ENCODE data around the gene GPD1. TPM values are rescaled to one million over a fixed set of nuclear protein-coding genes. Genes with fewer than 3 reads are reported as not detected.
A peak's percentile ranks its signal among the peaks of the same experiment; 100 is the strongest.

GPD1 gene
- total and polyA plus RNA-seq, 9 of the 15 experiments (the other 6 are each of a cell fraction or from before 2014, with no cell fraction given): 0.13 to 1.00 (median 0.55) TPM

DNA sequence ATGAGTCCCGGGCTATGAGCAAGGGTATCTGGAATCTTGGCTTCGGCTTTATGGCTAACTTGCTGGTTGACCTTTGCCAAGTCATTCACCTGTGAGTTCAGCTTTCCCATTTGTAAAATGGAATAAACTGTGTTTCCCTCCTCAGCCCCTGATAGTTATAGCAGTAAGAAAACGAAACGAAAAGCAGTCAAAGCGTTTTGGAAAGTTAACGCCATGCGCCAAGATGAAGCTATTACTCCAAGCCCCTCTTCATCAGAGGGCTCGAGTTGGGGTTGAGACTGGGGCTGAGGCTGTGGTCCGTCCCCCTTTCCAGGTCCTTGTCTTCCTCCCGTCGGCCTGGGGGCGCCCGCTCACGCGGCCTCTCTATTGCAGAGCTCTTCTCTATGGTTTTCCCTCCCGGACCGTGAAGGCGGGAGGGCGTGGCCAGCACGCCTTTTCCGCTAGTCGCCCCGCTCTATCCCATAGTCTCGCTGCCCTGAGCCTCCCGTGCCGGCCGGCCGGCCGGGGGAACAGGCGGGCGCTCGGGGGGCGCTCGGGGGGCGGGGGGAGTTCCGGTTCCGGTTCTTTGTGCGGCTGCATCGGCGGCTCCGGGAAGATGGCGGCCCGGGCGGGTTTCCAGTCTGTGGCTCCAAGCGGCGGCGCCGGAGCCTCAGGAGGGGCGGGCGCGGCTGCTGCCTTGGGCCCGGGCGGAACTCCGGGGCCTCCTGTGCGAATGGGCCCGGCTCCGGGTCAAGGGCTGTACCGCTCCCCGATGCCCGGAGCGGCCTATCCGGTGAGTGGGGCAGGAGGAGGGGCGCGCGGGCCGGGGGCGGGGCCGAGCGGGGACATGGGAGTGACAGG, 18.8 kb upstream of the GPD1 start, which contains the start of gene SMARCD1 (continued):
- TF ChIP-seq, protein P1, sequence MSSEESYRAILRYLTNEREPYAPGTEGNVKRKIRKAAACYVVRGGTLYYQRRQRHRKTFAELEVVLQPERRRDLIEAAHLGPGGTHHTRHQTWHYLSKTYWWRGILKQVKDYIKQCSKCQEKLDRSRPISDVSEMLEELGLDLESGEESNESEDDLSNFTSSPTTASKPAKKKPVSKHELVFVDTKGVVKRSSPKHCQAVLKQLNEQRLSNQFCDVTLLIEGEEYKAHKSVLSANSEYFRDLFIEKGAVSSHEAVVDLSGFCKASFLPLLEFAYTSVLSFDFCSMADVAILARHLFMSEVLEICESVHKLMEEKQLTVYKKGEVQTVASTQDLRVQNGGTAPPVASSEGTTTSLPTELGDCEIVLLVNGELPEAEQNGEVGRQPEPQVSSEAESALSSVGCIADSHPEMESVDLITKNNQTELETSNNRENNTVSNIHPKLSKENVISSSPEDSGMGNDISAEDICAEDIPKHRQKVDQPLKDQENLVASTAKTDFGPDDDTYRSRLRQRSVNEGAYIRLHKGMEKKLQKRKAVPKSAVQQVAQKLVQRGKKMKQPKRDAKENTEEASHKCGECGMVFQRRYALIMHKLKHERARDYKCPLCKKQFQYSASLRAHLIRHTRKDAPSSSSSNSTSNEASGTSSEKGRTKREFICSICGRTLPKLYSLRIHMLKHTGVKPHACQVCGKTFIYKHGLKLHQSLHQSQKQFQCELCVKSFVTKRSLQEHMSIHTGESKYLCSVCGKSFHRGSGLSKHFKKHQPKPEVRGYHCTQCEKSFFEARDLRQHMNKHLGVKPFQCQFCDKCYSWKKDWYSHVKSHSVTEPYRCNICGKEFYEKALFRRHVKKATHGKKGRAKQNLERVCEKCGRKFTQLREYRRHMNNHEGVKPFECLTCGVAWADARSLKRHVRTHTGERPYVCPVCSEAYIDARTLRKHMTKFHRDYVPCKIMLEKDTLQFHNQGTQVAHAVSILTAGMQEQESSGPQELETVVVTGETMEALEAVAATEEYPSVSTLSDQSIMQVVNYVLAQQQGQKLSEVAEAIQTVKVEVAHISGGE (CRISPR knock-in tag; IDR thresholded peaks at IDR 0.05): peak in 2 of 3 experiments; percentile 51 to 92; a peak in 3 of 6 replicates
- TF ChIP-seq CEBPG (CRISPR knock-in tag; IDR thresholded peaks at IDR 0.05): no peak
- TF ChIP-seq CEBPG (tag; conservative IDR thresholded peaks at IDR 0.05 in 1 of 2, IDR thresholded peaks at IDR 0.05 in 1 of 2): no peak
- TF ChIP-seq SRF (CRISPR knock-in tag; IDR thresholded peaks at IDR 0.05): no peak
- no peak for TF ChIP-seq NFIX (CRISPR knock-in tag; IDR thresholded peaks at IDR 0.05; ENCODE audit: low read depth)
- TF ChIP-seq MEF2D (tag; conservative IDR thresholded peaks at IDR 0.05; ENCODE audit: low read depth): no peak
- TF ChIP-seq IRF2 (CRISPR knock-in tag; IDR thresholded peaks at IDR 0.05): no peak
- no peak for TF ChIP-seq NFE2L1 (tag; IDR thresholded peaks at IDR 0.05; ENCODE audit: borderline replicate concordance, low read depth)
- TF ChIP-seq ZNF197 (CRISPR knock-in tag; IDR thresholded peaks at IDR 0.05; ENCODE audit: low read depth): no peak
- no peak for TF ChIP-seq JUNB (CRISPR knock-in tag; conservative IDR thresholded peaks at IDR 0.05)
- TF ChIP-seq, protein P2, sequence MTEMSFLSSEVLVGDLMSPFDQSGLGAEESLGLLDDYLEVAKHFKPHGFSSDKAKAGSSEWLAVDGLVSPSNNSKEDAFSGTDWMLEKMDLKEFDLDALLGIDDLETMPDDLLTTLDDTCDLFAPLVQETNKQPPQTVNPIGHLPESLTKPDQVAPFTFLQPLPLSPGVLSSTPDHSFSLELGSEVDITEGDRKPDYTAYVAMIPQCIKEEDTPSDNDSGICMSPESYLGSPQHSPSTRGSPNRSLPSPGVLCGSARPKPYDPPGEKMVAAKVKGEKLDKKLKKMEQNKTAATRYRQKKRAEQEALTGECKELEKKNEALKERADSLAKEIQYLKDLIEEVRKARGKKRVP (CRISPR knock-in tag; IDR thresholded peaks at IDR 0.05): no peak
- no peak for TF ChIP-seq MECOM (CRISPR knock-in tag; IDR thresholded peaks at IDR 0.05)
- peak; percentile 84 for TF ChIP-seq MTA3 (IDR thresholded peaks at IDR 0.05; ENCODE audit: borderline replicate concordance)
- no peak for TF ChIP-seq TAF9B (IDR thresholded peaks at IDR 0.05; ENCODE audit: partially characterized antibody)
- TF ChIP-seq, protein P3, sequence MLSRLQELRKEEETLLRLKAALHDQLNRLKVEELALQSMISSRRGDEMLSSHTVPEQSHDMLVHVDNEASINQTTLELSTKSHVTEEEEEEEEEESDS (CRISPR knock-in tag; IDR thresholded peaks at IDR 0.05): no peak
- TF ChIP-seq NFXL1 (CRISPR knock-in tag; IDR thresholded peaks at IDR 0.05): peak; percentile 22; the same call in 1 of the 2 replicates
- no peak for TF ChIP-seq EGR1 (conservative IDR thresholded peaks at IDR 0.05)
- peak; percentile 99 for TF ChIP-seq SP2 (IDR thresholded peaks at IDR 0.05; ENCODE audit: extremely low read depth, low read depth, low read length, poor library complexity, severe bottlenecking)
- no peak for TF ChIP-seq FOXK1 (CRISPR knock-in tag; IDR thresholded peaks at IDR 0.05; ENCODE audit: borderline replicate concordance)
- TF ChIP-seq FOXP1 (CRISPR knock-in tag; IDR thresholded peaks at IDR 0.05): no peak
- TF ChIP-seq, protein P4, sequence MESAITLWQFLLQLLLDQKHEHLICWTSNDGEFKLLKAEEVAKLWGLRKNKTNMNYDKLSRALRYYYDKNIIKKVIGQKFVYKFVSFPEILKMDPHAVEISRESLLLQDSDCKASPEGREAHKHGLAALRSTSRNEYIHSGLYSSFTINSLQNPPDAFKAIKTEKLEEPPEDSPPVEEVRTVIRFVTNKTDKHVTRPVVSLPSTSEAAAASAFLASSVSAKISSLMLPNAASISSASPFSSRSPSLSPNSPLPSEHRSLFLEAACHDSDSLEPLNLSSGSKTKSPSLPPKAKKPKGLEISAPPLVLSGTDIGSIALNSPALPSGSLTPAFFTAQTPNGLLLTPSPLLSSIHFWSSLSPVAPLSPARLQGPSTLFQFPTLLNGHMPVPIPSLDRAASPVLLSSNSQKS (CRISPR knock-in tag; IDR thresholded peaks at IDR 0.05): no peak
- no peak for TF ChIP-seq ARID1B (IDR thresholded peaks at IDR 0.05)
